ENCODE results near the gene CAAP1.

Gene CAAP1

DNA sequence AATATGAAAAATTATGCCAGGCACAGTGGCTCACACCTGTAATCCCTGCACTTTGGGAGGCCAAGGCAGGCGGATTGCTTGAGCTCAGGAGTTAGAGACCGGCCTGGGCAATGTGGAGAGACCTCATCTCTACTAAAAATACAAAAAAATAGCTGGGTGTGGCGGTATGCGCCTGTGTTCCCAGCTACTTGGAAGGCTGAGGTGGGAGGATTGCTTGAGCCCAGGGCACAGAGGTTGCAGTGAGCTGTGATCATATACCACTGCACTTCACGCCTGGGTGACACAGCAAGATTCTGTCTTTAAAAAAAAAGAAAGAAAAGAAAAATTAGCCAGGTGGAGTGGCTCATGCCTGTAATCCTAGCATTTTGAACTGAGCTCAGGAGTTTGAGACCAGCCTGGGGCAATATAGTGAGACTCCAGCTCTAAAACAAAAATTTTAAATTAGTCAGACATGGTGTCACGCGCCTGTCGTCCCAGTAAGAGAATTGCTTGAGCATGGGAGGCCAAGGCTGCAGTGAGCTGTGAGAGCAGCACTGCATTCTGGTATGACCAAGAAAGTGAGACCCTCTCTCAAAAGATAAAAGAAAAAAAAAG is 36.4 kb upstream of the CAAP1 start:
- intact Hi-C loops (cut with DNase I; ENCODE audit: low total_unique reads) = no loop called here
- DNase-seq = no peak
- H3K4me3 ChIP-seq = no peak overlapping the region
- TF ChIP-seq, protein P1, sequence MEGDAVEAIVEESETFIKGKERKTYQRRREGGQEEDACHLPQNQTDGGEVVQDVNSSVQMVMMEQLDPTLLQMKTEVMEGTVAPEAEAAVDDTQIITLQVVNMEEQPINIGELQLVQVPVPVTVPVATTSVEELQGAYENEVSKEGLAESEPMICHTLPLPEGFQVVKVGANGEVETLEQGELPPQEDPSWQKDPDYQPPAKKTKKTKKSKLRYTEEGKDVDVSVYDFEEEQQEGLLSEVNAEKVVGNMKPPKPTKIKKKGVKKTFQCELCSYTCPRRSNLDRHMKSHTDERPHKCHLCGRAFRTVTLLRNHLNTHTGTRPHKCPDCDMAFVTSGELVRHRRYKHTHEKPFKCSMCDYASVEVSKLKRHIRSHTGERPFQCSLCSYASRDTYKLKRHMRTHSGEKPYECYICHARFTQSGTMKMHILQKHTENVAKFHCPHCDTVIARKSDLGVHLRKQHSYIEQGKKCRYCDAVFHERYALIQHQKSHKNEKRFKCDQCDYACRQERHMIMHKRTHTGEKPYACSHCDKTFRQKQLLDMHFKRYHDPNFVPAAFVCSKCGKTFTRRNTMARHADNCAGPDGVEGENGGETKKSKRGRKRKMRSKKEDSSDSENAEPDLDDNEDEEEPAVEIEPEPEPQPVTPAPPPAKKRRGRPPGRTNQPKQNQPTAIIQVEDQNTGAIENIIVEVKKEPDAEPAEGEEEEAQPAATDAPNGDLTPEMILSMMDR (IDR thresholded peaks at IDR 0.05) = no peak
- peaks cover 33 to 76% (median 34%) of the 10 kb centered on the region in 3 donors for H3K36me3 ChIP-seq
- H3K27ac ChIP-seq = no peak overlapping the region
- H3K27me3 ChIP-seq = no peaks in the 10 kb centered on the region
- no peaks in the 10 kb centered on the region for H3K4me1 ChIP-seq
- no peaks in the 10 kb centered on the region for H3K9me3 ChIP-seq

DNA sequence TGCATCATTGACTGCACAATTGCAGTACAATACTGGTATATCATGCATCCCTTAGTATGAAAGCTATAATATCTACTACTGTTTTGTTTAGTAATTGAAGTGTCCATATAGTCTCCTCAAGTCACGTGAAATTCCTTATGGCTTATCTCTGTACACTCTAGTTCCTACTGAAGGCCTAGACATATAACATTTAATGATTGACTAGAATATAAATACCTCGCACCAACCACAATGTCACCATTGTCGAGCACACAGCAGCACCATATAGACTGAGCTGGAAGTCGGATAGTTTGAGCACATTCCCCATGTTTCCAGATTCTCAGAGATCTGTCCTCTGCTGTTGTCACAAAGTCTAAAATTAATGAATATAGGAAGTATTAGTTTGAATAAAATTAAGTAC is 33.0 kb upstream of the CAAP1 start:
- intact Hi-C loops (cut with DNase I; ENCODE audit: low total_unique reads) = no loop called here
- H3K36me3 ChIP-seq = peaks cover 62 to 85% (median 67%) of the 10 kb centered on the region in 3 donors
- TF ChIP-seq, protein P1 (IDR thresholded peaks at IDR 0.05) = no peak

DNA sequence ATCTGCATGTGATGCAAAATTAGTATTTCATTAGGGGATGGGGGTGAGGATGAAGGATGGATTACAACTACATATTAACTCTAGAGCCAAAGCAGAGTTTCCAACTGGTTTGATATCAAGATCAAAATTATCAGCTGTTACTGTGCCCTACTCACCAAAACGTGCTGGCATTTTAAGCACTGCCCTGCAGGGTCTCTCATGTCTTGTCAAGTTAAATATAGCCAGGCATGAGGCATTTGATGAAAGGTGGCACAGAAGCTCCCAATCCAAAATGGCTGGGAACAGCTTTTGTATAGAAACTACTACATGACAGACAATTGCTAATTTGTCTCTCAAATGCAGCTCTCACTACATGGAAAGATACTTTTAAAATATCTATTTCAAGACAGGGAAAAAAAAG is 27.1 kb upstream of the CAAP1 start:
- intact Hi-C loops (cut with DNase I; ENCODE audit: low total_unique reads) = no loop called here
- Histone ChIP-seq H3K4me3 (no peak overlapping the region), H3K27ac (no peak overlapping the region), H3K9me3 (no peaks in the 10 kb centered on the region), H3K27me3 (no peaks in the 10 kb centered on the region), H3K4me1 (no peaks in the 10 kb centered on the region), H3K36me3 (peaks cover 67 to 95% (median 81%) of the 10 kb centered on the region in 3 donors)
- TF ChIP-seq, protein P1 (IDR thresholded peaks at IDR 0.05) = no peak
- no peak for DNase-seq

More for the DNA sequence above, 33.0 kb upstream of the CAAP1 start:
- Histone ChIP-seq H3K27ac (no peak overlapping the region), H3K4me3 (no peak overlapping the region), H3K4me1 (no peaks in the 10 kb centered on the region), H3K27me3 (no peaks in the 10 kb centered on the region), H3K9me3 (no peaks in the 10 kb centered on the region)
- DNase-seq = no peak

DNA sequence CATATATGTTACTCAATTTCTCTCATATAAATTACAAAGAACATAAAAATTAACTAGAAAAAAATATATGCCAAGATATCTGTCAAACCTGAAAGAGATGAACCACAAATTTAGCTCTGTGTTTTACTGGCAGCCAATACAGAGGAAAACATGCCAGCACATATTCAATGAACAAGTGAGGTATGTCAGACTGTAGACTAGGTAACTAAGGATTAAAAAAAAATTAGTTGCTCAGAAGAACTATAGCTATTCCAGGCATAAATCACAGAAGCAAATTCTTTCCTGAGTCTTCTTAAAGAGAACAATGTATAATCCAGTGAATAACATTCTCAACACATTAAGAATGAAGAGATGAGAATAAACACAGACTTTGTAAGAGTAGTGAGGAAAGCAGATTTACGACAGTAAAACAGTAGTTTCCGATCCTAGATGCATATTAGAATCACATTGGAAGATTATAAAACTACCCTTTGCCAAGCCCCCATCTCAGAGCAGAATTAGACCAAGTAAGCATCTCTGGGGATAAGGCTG is 20.6 kb upstream of the CAAP1 start:
- TF ChIP-seq, protein P1 (IDR thresholded peaks at IDR 0.05) = no peak
- H3K9me3 ChIP-seq = no peaks in the 10 kb centered on the region
- H3K27me3 ChIP-seq = no peaks in the 10 kb centered on the region
- DNase-seq = no peak
- intact Hi-C loops (cut with DNase I; ENCODE audit: low total_unique reads) = no loop called here
- H3K27ac ChIP-seq = no peak overlapping the region
- H3K4me1 ChIP-seq = no peaks in the 10 kb centered on the region
- H3K36me3 ChIP-seq = peaks cover 33 to 46% (median 43%) of the 10 kb centered on the region in 3 donors
- H3K4me3 ChIP-seq = no peak overlapping the region

DNA sequence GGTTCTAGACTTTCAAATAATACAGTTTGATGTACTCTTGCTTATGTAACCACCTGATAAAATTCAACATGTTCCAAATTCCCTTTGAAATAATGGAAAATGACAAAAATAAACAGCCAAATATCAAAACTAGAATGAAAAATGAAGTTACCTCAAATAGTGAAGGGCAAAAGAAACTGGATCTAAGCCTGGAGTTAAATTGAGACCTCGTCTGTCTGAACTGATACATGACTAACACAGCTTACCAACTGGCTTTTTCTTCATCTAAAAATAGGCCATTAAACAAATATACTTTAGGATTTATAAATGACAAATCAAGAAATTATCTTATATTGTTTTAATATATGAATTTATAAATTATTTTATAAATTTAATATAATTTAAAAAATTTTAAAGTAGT is 12.1 kb upstream of the CAAP1 start:
- peaks cover 36 to 44% (median 44%) of the 10 kb centered on the region in 3 donors for H3K36me3 ChIP-seq
- no peak overlapping the region for H3K4me3 ChIP-seq
- TF ChIP-seq, protein P1 (IDR thresholded peaks at IDR 0.05) = no peak
- H3K27ac ChIP-seq = no peak overlapping the region
- no peaks in the 10 kb centered on the region for H3K27me3 ChIP-seq
- no peaks in the 10 kb centered on the region for H3K9me3 ChIP-seq
- no peaks in the 10 kb centered on the region for H3K4me1 ChIP-seq
- DNase-seq = no peak
- intact Hi-C loops (cut with DNase I; ENCODE audit: low total_unique reads) = no loop called here

Data from tibial artery (tissue), 4 donors.